Fibroblast of gingiva (primary cell): ENCODE data around the gene DNAJB2.
A peak's percentile ranks its signal among the peaks of the same experiment; 100 is the strongest.

Experiments used
- DNase-seq: peaks from one replicate; pipeline ENCODE4 v3.0.0-alpha.2; 2011; ENCODE audit warnings: low read depth

The DNAJB2 gene

DNA sequence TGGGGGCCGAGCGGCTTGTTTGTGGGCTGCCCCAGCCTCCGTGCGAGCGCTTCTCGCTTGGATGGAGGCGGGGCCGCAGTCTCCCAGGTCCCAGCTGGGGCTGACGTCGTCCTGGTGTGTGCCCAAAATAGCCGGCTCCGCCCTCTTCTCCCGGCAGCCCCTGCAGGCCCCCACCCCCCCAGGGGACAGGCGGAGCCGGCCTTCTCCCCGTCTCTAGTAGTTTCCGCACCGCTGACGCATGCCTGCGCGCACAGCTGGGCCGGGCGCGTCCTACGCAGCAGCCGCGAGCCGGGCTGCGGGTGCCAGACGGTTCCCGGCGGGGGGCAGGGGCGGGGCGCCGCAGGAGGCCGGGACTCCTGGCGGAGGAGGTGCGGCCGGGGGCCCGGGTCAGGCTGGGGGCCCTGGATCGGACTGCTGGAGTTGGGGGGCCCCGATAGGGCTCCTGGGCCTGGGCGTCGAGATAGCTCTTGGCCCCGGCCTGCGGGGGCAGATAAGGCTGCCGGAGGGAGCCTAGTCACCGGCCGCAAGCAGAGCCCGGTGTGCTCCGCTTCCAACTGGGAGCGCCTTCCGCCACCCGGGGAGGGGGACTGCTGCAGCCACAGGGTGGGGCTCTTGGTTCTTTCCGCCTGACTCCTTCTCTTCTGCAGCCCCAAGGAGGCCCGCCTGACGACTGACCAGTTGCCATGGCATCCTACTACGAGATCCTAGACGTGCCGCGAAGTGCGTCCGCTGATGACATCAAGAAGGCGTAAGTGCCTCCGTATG lies at the start of gene DNAJB2:
Gene DNAJB2, plus strand, starts transcription at position 216 of the 765 bp plus-strand sequence. Its CDS starts 468 bp downstream, at position 684.
- DNase-seq: peak; percentile 99

DNA sequence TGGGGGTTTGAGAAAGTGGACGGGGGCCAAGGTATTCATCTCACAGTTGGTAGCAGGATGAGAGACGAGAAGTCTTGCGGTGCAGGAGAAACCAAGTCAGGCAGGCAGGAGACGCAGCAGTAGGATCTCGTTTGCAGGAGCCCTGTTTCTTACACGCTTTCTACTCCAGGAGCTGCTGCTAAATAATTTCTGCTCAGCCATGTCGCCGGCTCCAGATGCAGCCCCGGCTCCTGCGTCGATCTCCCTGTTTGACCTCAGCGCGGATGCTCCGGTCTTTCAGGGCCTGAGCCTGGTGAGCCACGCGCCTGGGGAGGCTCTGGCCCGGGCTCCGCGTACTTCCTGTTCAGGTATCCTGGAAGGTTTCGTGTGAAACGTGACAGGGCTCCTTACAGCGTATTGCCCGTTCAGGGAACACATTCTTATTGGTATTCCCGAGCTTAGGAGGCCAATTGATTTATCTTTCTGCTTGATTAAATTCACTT lies 49.1 kb upstream of the DNAJB2 start:
- DNase-seq: no peak

DNA sequence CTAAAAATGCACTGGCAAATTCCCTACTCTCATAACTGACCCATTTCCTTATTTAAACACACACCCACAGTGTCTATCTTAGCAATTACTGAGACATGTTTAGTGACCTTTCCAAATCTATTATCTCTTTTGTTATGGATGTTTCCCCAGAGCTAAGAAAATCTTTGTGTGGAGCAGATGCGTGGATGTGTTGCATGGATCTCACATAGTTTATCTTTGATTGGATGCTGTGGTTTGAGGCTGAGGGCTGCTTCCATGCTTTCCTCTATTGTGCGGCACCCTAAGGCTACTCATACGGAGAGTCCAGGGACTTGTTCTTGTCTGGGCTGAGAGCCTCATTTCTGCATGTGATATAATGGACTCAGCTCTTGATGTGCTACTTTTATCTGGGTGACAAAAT lies 44.8 kb upstream of the DNAJB2 start:
- DNase-seq: no peak

DNA sequence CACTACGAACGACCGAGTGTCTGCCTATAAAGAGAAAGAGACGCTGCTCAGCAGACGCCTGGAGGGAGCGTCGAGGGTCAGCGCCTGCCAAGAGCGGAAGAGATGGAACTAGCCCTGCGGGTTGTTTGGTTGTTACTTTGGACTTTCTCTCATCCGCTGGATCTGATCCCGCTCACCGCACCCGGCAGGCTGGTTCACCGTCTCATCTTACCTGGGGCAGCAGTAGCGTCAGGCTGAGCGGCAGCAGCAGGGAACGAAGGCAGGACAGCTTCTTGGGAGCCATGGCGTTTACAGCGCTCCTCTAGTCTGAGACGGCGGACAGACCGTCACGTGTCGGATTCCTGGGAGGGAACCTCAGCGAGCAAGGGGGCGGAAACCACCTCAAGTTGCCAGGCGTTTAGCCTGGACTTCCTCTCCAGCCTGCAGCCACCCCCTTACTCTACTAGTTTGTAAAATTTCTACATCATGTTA lies 35.8 kb upstream of the DNAJB2 start:
- no peak for DNase-seq

DNA sequence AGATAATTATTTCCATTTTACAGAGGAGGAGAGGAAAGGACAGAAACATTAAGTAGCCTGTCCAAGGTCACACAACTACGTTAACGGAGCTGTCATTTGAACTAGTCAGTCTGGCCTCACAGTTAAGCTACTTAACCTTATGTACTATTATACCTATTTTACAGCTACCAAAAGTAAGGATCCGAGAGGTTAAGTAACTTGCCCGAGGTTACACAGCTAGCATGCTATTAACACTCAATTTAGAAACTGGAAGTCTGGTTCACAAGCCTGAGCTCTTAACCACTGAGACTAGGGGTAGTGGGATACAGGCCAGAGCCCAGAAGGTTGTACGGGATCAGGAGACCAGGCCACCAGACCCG lies 34.4 kb upstream of the DNAJB2 start:
- no peak for DNase-seq

DNA sequence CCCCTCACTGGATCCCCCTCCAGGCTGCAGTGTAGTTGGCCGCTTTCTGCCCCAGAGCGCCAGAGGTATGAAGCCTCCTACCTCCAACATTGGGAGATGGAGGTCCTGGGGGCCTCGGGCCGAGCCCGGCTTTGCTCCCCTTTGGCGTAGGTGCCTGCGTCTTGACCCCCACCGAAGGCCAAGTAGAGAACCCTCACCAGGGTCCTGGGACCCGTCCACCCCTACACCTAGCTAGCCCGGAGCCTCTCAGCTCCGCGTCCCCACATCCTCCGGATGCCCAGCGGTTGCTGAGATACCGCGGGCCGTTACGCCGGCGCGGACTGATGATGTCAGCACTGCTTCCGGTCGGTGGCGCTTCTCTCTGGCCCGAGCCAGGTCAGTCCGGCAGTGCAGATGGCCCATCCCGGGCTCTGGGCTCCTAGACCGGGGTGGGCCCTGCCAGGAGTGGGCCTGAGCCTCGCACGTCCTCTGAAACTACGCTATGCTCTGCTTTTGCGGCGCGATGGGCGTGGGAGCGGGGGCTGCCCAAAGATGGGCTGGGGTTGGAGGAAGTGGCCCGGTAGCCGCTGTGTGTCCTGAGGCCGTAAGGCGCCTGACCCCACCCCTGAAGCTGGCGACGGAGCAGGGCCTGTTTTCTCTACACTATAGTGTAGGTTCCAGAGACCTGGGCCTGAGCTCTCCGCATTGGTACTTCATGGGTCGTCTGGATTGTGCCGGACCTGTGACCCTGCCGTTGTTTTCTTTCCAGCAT lies 33.8 kb upstream of the DNAJB2 start, which contains the start of the genes GLB1L and STK16:
Gene GLB1L, minus strand, starts transcription at position 297 of the 751 bp plus-strand sequence. CDS start 1,871 bp downstream, outside the sequence.
Gene STK16, plus strand, starts transcription at position 332 of the 751 bp plus-strand sequence. CDS start 521 bp downstream, outside the sequence.
- peak; percentile 95 for DNase-seq

DNA sequence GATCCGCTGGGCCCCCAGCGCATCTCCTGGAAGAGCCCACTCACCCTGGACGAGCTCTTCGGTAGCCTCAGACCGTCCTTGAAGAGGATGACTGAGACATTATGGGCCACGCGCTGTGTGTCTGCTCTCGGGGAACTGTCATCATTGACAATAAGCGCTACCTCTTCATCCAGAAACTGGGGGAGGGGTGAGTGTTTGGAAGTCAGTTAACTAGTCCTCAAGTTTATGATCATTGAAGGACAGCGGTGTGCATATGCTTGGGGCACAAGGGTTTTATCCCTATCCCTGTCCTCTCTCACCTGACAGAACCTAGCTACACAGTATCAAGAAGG lies 33.3 kb upstream of the DNAJB2 start:
- no peak for DNase-seq

DNA sequence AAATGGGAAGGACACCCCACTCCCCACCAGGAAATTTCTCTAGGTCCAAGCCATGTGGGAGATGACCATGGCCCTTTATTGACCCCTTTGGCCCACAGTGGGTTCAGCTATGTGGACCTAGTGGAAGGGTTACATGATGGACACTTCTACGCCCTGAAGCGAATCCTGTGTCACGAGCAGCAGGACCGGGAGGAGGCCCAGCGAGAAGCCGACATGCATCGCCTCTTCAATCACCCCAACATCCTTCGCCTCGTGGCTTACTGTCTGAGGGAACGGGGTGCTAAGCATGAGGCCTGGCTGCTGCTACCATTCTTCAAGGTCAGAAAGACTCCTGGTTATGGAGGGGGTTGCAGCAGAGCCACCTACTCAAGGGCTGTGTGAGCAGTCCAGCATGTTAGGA lies 32.6 kb upstream of the DNAJB2 start:
- no peak for DNase-seq

DNA sequence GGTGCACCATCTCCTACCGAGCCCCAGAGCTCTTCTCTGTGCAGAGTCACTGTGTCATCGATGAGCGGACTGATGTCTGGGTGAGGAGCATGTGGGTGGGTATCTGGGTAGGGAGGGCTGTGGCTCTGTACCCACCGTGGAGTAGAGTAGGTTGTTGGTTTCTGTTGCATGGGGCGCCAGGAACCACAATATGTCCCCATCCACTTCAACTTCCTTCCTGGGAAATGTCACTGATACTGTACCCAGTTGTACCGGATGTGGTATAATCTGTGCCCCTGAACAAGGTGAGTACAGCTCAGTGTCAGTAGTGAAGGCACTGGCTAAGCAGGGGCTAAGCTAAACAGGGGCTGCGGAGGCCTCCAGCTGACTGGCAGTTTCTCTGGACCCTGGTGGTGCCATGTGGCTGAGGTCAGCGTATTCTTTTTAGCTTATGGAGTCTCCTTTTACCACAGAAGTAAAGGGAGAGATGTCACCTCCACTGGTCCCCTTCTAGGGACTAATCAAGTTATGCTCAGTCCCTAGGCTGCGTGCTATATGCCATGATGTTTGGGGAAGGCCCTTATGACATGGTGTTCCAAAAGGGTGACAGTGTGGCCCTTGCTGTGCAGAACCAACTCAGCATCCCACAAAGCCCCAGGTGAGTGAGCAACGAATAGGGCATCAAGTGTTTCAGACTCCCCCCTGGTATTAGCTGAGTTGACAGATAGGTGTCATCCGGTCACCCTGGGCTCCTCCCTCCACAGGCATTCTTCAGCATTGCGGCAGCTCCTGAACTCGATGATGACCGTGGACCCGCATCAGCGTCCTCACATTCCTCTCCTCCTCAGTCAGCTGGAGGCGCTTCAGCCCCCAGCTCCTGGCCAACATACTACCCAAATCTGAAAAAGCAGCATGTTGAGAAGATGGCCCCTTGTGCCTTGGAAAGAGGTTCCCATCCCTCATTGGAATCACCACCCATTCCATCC lies 31.2 kb upstream of the DNAJB2 start:
- DNase-seq: no peak

DNA sequence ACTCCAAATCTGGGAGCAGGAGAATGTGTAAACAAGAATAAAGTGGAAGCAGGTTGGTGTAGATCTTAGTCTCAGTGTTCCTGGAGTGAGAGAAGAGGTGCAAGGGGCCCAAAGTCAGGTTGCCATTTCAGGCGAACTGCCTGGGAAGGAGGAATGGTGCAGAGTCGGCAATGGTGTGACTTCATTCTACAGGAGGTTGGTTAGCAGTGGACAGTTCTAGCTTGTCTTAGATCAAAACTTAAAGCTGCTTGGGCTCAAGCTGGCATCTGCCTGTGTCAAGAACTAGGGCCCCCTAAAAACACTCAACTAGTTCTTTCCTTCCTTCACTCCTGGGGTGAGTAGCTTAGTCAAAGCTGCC lies 30.3 kb upstream of the DNAJB2 start:
- DNase-seq: no peak

DNA sequence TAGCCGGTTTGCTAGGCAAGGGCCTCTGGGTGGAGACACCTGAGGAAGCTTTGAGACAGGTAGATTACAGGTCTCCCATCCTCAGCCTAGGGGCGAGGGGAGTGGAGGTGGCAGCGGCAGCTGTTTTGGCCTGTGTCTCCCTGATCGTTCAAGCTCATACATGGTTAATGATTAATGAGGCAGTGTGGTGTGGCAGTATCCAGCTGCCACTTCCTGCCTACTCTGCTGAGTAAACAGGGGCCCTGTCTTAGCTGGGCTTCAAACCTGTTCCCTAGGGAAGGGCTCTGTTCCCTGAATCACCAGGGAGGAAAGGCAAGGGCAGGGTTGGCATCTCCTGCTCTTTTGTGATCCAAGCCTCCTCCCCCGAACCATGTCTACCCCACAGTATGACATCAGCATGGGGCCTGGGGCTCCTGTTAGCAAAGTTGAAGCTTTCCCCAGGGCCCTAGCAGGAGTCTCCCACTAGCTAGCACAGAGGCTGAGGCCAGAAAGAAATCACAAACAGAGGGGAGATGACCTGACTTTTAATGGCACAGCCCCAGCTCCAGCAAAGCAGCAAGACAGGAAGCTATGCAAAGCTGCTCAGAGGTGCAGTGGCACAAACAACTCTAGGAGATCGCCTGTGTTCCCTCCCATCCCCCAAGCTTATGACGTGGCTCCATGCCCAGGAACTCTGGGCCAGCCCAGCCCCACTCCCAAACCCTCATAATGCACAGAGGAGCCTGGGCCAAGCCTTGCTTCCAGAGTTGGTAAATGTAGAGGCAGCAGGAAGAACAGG lies 29.8 kb upstream of the DNAJB2 start:
- DNase-seq: peak; percentile 92

DNA sequence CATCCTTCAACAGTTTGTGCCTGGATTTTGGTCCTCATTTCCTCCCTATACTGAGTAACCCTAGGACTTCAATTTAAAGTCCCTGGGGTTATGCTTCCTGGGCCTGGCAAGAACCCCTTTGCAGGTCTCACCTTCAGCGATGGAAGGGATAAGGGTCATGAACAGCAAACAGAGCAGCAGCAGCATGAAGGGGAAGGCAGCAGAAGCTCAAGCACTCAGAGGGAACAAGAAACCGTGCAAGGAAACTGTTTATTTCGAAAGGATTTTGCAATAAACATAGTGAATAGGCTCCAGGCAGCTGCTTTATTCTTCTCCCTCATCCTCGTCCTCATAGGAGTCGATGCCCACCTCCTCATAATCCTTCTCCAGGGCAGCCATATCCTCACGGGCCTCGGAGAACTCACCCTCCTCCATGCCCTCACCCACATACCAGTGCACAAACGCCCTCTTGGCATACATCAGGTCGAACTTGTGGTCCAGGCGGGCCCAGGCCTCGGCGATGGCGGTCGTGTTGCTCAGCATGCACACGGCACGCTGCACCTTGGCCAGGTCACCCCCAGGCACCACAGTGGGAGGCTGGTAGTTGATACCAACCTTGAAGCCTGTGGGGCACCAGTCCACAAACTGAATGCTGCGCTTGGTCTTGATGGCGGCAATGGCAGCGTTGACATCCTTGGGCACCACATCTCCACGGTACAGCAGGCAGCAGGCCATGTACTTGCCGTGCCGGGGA lies 29.0 kb upstream of the DNAJB2 start:
- DNase-seq: peak; percentile 25

DNA sequence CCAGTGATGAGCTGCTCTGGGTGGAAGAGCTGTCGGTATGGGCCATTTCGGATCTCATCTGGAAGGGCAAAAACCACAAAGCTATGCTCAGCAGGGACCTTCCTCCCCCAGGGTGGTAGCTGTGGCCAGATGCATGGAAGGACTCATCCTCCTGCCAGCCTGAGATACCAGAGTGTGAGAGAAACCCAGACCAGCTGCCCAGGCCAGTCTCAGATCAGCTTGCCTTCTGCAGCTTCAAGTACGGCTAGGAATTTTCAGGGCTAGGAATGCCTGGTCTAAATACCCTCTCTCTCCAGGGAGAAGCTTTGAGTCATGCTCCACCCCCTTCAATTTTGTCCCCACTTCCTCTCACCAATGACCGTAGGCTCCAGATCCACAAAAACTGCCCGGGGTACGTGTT lies 27.5 kb upstream of the DNAJB2 start:
- DNase-seq: peak; percentile 27

DNA sequence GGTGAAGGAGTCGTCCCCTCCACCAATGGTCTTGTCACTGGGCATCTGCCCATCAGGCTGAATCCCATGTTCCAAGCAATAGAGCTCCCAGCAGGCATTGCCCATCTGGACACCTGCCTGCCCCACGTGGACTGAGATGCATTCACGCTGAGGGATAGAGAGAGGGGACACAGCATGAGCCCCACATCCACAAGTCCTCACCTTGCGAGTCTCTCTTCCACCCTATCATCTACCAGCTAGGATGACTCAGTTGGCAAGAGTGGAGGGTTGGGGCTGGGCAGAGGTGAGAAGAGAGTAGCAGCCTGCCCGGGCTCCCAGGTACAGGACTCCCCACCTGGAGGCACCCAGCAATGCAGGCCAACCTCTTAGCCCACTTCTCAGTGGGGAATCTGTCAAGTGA lies 27.1 kb upstream of the DNAJB2 start:
- no peak for DNase-seq

DNA sequence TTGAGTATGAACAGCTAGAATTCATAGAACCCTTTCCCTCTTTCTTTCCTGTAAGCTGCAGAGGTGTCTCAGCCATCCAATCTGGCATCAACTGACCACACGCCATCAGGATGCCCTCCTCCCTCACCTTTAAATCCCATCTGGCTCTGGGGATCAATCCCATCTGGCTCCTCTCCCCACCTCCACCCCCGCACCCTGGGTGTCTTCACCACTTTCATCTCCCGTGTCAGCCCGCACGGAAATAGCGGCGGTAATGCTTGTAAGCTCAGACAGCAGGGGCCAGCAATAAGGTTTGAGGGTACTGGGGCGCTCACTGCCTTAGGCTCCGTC lies 26.6 kb upstream of the DNAJB2 start:
- no peak for DNase-seq

DNA sequence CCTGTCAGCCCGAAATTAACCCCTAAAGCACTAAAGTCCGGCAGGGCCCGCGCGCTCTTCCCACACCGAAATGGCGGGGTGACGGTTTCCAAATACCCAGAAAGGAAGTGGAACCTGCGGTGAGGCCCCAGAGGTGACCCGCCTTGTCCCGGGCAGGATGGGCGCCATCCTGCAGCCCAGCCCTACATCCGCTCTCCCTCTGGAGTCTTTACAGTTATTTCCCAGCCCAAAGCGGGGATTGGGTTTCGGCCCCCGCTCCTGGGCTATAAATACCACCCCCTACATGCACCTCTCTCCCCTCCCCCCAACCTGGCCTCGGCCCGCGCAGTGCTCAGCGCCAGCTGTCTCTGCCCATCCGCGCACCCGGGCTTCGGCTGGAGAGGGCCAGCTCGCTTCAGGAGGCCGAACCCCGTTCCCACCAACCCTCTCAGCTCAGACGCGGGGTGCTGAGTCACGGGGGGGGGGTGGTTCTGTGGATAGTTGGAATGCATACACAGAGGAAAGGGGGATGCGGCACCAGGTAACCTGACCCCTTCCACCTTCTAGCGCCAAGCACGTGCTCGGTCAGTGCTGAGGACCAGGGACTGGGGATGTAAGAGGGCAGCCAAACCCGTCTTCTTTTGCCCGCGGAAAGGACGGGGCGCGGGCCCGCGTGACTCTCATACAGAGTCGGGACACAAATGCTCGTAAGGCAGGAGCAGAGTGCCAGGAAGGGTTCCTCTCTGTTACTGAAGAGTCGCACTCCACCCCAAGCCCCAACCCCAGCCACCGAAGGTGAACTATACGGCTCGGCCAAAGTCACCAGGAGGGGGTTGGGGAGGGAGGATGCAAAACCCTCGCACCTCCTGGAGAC lies 26.0 kb upstream of the DNAJB2 start, which contains the start of gene TUBA4B:
Gene TUBA4B, plus strand, starts transcription at position 344 of the 853 bp plus-strand sequence. Its CDS starts 165 bp downstream, at position 509.
- DNase-seq: no peak

DNA sequence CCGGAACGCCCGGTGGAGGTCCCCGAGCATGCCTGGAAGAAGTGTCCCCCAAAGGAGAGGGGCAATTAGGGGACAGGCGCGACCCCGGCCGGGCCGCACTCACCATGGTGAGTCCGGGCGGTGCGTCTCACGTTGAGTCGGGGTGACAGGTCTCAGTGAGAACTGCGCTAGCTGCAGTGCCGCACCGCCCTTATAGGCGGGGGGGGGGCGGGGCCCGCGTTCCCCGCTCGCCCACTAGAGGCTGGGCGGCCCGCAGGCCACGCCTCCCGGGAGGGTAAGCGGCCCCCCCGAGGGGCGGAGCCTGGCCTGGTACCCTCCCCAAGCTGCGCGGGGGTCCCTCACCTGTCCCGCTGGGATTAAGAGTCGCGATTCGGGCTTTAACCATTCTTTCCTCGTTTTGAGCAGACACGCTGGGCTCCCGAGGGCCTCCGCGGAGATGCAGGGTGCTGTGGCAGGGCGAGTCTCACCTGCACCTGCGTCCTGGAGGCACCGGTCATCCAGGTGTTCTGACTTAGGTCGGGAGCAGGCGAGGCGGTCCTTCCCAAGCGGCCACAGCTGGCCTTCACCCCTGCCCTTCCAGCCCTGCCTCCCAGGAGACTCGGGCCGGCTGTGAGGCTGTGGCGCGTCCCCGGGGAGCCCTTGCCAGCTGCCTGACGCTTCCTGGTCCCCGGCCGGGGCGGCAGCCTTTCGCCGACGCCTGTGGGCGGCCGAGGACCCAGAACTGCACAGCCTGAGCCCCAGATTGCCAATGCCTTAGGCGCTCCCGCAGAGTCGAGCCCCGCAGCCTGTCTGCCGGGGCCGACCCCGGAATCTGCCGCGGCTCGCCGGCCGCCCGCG lies 25.2 kb upstream of the DNAJB2 start, which contains the start of gene TUBA4A:
Gene TUBA4A, minus strand, starts transcription at position 166 of the 837 bp plus-strand sequence. Its CDS starts 60 bp downstream, at position 106.
- peak; percentile 56 for DNase-seq

DNA sequence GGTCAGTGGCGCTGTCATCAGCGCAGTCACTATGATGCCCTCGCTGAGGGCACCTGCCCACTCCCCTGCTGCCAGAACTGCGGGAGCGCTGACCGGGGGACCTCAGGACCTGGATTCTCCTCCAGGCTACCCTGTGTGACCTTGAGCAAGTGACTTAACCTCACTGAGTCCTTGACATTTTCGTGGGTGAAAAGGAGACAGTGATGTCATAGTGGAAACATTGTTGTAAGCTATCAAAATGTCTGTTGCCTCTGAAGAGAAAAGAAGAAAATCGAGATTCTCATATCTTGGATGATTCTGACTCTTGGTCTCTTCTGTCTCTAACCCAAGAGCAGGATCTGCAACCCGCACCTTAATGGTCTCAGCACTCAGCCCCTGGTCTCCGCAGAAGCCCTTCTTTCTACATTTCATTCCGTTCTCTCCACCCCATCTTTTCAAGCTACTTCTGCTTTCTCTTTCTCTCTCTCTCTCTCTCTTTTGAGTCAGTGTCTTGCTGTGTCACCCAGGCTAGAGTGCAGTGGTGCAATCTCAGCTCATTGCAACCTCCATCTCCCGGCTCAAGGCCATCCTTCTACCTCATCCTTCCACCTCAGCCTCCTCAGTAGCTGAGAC lies 24.5 kb upstream of the DNAJB2 start:
- DNase-seq: peak; percentile 15
